GOT3 (cell line): ENCODE results near the gene RAPGEF1.

ENCODE experiments used
- DNase-seq: peaks from one replicate; lab custom pipeline; 2025; ENCODE audit warnings: mixed read lengths; lab: John Stamatoyannopoulos, UW

The RAPGEF1 gene

DNA sequence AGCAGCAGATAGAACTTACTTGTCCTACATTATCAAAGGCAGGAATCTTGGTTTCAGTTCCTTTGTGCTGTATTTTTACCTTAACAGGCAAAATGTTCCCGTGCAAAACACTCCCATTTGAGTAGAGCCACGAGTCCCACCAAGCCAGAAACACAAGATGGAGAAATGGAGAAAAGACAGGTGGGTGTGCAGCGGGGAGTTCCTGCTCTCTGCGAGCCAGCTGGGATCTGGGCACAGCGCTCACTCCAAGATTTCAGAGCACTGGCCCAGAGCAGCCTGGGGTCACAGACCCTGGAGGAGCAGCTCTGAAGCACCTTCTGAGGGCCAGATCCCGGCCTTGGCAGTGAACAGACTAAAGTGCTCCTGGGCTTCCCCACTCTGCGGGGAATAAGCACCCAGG, 211.7 kb downstream of the RAPGEF1 start:
- DNase-seq, result no peak
